ENCODE results near the gene GAB2.
A peak's percentile ranks its signal among the peaks of the same experiment; 100 is the strongest.
"Not testable (repeated sequence)": the region's sequence is repeated elsewhere in the genome, so short reads cannot be mapped to it uniquely, and the experiment has no call there.

The GAB2 gene

DNA sequence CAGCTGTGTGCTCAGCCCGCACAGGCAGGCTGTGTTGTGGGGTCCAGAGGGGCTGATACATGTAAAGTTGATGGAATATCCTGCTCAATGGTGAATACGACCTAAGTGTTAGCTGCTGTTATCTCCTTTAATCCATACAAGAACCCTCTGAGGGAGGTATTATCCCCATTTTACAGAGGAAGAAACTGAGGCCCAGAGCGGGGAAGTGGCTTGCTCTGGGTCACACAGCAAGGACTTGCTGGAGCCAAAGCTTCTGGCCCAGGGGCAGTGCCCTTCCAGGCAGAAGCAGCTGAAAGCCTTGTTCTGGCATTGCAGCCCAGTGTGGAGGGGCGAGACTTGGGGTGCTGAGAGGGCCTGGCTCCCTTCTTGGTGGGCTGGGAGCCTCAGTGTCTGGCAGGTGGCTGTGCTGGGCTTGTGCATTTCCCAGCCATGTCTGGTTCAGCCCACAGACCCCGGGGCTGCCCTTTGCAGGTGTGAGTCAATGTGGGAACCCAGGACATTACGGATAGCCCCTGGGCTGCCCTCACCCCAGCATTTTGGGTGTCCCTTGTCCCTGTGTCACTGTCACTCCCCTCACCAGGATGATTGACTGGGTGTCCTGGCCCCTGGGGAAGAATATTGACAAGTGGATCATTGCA lies 218.5 kb downstream of the GAB2 start:
- DNase-seq, result no peak

DNA sequence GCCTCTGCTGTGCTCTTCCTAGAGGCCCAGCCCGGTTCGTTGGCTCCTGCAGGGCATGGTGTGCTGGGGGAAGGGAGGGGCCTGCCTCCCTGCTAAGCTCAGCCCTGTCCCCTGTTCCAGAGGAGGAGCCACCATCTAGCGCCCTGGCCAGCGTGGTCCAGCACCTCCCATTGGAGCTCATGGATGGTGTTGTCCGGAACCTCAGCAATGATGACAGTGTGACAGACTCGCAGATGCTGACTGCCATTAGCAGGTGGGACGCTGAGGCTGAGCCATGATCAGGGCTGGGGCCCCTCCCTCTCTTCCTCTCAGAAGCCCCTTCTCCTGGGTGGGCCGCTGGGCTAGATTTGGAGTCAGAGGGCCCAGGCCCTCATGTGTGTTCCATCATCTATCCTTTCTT lies 219.8 kb downstream of the GAB2 start:
- no peak for DNase-seq

DNA sequence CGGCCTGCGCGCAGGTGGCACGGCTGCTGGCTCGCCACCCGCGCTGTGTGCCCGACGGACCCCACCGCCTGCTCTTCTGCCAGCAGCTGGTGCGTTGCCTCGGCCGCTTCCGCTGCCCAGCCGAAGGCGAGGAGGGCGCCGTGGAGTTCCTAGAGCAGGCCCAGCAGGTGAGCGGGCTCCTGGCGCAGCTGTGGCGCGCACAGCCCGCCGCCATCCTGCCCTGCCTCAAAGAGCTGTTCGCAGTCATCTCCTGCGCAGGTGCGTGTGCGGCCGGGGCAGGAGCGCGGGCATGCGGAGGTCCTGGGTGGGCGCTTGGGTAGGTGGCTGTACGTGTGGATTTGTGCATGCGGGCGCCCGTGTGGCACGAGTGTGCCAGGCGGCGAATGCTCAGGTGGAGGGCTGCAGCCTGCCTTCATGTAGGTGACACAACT lies 220.9 kb downstream of the GAB2 start:
- no peak for DNase-seq

DNA sequence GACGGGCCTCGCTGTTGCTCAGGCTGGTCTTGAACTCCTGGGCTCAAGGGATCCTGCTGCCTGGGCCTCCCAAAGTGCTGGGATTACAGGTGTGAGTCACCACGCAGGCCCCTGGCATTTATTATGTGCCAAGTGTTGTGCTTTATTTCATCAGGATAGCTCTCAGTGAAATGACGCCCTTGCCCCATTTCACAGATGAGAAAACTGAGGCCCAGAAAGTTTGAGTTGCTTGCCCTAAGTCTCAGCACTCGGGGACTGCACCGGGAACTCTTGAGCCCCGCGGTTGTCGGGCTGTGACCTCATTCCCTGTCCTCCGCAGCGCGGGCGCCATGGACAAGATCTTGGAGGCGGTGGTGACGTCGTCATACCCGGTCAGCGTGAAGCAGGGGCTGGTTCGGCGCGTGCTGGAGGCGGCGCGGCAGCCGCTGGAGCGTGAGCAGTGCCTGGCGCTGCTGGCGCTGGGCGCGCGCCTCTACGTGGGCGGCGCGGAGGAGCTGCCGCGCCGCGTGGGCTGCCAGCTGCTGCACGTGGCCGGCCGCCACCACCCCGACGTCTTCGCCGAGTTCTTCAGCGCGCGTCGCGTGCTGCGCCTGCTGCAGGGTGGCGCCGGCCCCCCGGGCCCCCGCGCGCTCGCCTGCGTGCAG lies 221.6 kb downstream of the GAB2 start:
- DNase-seq, result no peak

DNA sequence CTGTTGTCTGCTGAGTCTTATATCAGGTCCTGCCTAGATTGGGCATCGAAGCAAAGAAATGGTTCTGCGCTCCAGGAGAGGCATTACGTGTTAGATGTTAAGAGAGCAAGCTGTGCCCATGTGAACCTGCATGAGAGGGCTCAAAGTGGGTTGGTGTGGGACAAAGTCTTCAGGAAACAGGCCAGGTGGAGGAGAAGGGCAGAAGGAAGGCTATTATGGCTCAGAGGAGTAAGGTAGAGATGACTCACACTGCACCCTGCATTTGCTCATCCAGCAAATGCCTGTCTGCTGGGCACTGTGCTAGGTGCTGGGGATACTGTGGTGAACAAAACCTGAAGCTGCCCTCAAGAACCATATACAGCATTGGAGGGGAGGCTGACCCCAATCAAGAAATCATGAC lies 223.1 kb downstream of the GAB2 start:
- DNase-seq, result no peak

DNA sequence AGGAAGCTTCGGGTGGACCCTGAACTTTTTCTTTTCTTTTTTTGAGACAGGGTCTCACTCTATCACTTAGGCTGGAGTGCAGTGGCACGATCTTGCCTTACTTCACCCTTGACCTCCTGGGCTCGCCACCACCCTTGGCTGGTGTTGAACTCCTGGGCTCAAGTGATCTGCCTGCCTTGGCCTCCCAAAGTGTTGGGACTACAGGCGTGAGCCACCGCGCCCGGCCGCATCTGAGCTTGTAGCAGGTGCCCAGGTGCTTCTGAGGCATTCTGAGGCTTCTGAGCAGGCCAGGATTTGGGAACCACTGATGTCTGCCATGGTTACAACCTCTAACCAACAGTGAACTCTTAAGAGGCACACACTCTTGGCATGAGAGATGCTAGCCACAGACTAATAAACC lies 223.8 kb downstream of the GAB2 start:
- DNase-seq, result no peak

DNA sequence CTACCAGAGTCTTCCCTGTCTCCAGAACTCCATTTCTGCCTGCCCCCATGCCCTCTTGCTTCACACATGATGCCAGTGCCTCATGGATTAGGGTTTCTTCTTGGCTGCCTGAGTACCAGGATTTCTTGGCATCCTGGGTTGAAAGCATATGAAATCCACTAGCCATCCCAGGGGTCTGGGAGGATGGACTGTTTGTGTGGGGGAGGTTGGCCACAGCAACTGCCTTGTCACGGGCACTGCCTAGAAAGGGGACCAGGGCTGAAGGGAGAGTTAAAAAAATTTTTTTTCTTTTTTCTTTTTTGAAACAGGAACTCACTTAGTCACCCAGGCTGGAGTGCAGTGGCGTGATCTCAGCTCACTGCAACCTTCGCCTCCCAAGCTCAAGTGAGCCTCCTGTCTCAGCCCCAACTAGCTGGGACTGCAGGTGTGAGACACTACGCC lies 224.7 kb downstream of the GAB2 start:
- DNase-seq, result no peak

DNA sequence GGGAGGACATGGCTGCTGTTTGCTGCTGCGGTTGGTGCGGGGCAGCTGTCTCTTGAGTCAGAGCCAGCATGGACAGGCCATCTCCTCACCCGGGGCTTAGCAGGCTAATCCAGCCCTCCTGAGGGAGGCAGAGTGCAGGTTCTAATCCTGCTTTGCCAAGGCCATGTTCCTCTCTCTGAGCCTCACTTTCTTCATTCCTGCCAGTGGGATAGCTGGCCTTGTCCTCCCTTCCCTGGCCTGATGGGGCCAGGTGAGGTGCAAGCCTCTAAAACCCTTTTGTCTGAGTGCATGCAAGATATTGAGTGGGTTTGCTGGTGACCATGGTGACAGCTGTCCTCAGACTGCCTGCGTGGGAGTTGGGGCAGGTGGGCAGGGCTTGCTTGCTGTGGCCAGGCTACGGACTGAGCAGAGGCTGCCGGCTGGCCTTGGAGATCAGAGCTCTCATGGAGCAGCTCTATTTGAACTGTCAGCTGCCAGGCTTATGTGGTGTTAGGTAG lies 225.3 kb downstream of the GAB2 start:
- no peak for DNase-seq

DNA sequence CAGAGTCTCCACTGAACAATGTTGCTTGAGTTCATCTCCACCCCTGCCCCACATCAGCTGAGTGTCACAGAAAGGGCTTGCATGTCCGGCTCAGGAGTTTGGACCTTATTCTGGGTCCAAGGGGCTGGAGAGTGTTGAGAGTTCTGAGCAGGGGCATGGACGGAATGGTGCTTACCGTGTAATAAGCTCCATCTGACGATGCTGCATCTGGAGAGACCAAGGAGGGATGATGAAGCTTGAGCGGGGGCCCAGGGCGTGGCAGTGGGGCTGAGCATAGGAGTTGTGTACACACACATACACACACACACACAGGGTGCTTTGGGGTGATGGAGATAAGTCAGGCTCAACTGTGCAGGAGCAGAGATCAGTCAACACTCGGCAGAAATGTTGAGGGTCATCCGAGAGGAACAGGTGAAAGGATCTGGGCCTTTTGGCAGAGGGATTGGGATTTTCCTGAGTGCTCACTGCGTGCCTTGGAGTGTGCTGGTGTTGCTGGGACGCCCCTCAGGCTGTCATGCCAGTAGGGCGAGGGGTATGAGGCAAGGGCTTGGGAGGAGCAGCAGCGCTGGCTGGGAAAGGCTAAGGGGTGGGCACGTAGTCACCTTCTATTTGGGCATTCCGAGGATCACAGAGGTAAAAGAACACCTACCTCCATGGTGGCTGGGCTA lies 226.6 kb downstream of the GAB2 start:
- no peak for DNase-seq

DNA sequence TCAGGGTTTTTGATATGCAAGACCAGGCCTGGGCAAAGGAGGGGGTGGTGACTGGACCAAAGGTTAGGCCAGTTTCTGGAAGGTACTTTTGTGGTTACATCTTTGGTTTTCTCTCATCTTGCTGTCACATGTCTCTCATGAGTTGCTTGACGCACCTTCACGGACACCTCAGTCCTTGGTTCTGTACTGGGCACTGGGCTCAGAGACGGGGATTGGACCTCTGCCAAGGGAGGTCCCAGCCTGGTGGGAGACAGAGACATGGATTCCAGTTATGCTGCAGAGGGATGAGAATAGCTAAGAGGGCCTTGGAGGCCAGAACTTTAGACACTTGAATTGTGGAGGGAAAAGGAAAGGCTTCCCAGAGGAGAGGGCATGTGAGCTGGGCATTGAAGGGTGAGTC lies 227.2 kb downstream of the GAB2 start:
- DNase-seq, result no peak

DNA sequence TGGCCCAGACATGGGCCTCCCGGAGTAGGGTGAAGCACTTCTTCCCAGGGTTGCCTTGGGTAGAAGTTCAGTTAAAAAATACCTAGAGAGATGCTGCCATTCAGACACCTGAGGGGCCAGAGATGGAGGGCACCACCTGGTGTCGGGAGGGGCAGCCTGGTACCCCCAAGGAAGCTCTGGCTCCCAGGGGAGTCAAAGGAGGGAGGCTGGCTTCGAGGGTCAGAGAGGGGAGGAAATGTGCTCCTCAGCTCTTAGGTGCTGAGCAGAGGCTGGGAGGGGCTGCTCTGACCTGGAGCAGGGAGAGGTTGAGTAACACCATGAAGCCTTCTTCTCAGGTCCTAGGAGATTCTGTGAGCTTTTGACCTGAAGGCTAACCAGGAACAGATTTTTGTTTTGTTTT lies 227.8 kb downstream of the GAB2 start:
- DNase-seq, result no peak

DNA sequence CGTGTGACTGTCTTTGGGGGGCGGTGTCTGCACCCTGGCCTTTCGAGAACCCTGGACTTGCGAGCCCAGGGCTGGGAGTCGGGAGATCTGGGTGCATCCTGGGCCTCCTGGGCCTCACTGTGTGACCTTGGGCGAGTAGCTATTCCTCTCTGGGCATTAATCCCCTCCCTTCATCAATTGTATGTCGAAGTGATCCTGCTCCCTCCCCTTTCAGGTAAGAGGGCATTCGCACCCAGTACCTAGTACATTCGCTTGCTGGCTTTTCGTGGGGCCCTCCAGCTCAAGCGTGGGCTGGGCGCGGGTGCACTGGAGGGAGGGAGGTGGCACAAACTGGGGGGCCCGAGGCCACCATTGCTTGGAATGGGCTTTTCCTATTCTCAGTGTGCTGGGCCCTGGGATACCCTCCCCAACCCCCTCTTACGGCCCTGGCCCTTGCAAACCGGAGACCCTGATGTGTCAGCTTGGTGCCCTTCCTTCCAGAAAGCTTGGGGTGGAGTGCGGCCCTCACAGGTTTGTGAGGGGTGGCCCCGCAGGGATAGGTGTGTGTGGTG lies 228.4 kb downstream of the GAB2 start:
- no peak for DNase-seq

DNA sequence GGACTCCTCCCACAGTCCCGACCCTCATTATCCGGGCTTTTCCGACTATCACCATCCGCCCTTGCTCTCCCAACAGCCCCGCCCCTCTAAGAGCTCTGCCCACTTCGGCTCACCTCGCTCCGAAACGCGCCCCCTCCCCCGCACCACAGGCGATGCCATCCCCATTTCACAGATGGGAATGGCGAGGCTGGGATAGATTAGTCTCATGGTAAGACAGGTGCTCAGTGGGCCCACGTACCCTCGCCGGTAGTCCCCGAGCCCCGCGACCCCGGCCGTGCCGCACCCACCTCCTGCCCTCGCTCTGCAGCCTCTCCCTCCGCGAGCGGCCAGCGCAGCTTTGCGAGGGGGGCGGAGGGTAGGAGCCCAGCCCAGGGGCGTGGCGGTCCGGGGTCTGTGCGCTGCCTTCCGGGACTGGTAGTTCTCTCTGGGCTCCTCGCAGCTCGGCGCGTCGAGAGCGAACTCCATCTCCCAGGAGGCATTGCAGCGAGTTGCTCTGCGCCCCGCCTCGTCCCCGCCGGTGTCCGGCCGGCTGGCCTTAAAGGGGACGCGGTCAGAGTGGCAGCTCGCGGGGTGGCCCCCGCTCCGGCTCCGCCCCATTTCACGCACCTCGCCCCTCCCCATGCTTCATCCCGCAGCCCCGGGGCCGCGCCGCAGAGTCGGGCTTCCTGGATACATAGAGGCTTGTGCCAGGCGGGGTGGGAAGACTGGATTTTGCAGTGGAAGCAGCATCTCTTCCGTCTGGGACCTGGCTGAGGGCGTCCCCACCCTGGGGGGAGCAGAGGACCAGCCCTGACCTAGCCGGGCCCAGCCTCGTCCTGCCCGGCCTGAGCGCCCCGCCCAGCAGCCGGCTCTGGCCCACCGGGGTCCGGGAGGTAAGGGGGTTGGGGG lies 229.1 kb downstream of the GAB2 start, which contains the start of the genes KCTD21 and USP35:
Gene KCTD21, minus strand, starts transcription at position 341 of the 888 bp plus-strand sequence. CDS start 14,072 bp downstream, outside the sequence.
Gene USP35, plus strand, starts transcription at position 634 of the 888 bp plus-strand sequence. CDS start 7,327 bp downstream, outside the sequence.
- DNase-seq, result peak; percentile 92

DNA sequence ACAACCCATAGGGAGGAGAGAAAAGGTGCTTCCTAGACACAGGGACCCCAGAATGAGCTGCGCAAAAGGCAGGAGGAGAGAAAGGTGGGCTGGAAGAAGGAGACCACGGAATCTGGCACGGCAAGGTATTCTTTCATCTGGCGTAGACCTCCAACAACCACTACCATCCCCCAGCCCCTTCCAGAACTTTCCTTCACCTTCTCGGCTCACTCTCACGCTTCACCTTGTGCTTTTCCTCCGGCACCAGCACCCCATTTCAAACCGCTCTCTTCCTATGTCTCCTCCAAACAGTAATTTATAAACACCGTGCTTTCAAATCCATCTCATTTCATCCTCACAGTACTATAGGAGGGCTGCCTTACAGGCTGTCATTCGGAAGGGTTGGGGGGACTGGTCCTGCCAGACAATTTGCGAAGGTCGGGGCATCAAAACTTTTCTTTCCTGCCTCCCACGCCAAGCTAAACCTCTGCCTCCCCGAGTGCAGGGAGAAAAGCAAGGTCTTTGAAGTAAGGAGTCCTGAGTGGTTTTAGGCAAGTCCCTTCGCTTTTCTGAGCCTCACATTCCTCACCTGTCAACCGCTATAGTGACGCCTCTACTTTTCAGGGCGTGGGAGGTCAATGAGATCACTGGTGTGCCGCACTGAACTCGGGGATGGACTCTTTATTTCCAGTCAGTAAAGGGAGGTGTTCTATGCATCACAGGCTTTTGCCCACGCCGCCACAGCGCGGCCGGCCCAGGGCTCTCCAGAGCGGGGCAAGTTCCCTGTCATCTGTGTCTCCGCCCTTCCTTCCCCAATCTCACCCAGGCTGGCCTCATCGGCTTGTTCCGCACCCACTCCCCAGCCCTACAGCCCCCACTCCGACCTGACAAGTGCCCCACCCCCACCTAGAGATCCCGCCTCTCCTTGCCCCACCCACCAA lies 230.0 kb downstream of the GAB2 start:
- DNase-seq, result peak; percentile 79

DNA sequence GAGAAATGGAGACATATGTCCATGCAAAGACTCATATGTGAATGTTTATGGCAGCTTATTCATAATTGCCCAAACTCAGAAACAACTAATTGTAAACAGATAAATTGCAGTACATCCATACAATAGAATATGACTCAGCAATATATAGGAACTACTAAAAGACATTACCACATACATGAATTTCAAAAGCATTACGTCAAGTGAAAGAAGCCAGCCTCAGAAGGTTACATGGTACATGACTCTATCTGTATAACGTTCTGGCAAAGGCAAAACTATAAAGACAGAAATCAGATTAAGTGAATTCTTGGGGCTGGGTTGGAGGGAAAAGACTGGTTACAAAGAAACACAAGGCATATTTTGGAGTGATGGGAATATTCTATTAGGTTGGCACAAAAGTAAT lies 236.4 kb downstream of the GAB2 start:
- no peak for DNase-seq

DNA sequence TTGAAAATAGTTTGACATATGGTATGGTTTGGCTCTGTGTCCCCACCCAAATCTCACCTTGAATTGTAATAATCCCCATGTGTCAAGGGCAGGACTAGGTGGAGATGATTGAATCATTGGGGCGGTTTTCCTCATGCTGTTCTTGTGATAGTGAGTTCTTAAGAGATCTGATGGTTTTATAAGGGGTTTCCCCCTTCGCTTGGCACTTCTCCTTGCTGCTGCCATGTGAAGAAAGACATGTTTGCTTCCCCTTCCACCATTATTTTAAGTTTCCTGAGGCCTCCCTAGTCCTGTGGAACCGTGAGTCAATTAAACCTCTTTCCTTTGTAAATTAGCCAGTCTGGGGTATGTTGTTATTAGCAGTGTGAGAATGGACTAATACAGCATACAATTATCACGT lies 236.9 kb downstream of the GAB2 start:
- no peak for DNase-seq

DNA sequence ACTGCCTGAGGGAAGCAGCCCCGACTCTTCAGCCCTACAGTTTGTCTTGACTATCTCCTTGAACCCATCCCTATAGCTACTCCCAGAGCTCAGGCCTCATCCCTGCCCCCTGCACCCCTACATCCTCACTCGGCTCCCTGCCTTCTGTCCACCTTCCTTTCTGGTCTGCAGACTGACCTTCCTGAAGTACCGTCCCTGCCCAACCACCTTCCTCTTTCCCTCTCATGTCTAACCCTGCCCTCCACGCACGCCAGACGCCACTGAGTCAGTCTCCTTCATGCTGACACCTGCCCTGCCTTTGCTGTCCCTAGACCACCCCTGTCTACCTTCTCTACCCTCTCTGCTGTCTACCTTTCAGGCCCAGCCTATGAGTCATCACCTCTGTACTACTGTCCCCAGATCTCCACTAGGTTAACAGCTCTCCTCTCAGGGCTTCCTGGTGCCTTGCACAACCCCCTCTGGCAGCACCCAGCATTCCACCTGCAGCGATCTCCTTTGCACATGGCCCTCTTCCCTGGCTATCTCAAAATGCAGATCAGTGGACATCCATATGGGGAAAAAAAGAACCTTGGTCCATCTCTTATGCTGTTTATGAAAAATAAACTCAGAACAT lies 238.1 kb downstream of the GAB2 start:
- DNase-seq, result no peak

DNA sequence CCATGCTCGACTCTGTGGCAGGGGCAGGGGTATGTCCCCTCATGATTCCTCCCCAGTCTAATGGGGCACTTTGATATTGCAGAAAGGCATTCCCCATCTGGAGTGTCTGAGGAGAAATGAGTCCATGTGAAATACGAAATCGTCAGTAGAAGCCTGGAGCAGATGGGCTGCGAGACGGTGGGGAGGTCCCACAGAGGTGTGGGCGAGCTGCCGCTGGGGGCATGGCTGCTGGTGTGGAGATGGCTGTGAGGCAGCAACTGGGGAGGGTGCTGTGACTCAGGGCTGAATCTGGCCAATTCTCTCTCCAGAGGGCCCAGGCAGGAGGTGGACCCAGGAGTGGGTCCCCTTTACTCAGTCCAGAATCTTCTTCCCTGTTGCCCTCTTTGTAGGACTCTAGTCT lies 240.4 kb downstream of the GAB2 start:
- DNase-seq, result no peak

DNA sequence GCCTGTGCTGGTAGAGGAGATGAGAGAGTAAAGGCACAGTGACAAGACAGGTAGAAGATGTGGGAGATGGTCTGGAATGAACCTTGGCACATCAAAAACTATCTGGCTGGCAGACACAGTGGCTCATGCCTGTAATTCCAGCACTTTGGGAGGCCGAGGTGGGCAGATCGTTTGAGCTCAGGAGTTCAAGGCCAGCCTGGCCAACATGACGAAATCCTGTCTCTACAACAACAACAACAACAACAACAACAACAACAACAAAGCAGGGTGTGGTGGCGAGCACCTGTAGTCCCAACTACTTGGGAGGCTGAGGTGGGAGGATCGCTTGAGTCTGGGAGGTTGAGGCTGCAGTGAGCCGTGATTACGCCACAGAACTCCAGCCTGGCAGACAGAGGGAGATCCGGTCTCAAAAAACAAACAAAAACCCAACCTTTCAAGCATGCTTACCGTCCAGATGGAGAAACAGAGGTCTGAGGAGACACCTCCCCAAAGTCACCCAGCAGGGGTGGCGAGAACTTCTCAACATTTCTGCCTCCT lies 240.9 kb downstream of the GAB2 start:
- DNase-seq, result no peak

DNA sequence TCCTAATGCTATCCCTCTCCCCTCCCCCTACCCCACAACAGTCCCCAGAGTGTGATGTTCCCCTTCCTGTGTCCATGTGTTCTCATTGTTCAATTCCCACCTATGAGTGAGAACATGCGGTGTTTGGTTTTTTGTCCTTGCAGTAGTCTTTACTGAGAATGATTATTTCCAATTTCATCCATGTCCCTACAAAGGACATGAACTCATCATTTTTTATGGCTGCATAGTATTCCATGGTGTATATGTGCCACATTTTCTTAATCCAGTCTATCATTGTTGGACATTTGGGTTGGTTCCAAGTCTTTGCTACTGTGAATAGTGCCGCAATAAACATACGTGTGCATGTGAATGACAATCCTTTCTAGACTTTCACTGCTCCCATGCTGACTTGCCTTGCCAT lies 241.8 kb downstream of the GAB2 start:
- not testable (repeated sequence) for DNase-seq

DNA sequence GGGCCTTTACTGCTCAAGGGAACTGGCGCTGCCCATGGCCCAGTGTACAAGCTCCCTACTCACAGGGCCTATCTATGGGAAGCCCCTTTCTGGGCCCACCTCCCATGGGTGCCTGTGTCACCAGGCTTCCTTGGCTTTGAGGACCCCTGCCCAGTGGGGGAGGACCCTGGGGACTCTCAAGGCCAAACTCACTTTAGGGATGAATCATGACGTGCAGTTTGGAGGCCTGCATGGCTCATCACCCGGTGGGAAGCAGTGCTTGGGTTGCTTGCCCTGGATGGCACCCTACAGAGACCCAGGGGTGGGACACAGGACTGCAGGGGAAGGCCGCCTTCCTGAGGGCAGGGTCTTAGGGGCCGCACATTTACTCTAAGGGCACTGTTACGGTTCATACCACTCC lies 245.7 kb downstream of the GAB2 start:
- DNase-seq, result no peak

Measured in CD4-positive, alpha-beta T cell treated with Interferon gamma for 1 hour (primary cell).